HG02938 (cell line): ENCODE measurements around the gene TAF11L3.
"Not testable (repeated sequence)": the region's sequence is repeated elsewhere in the genome, so short reads cannot be mapped to it uniquely, and the experiment has no call there.

ENCODE experiments used
- ATAC-seq: cut with Tn5 transposase; IDR thresholded peaks from one replicate; pipeline ENCODE4 v1.9.1; 2021; ENCODE audit warnings: mild to moderate bottlenecking, moderate library complexity; ENCODE audit not compliant: unreplicated experiment

The TAF11L3 gene

DNA sequence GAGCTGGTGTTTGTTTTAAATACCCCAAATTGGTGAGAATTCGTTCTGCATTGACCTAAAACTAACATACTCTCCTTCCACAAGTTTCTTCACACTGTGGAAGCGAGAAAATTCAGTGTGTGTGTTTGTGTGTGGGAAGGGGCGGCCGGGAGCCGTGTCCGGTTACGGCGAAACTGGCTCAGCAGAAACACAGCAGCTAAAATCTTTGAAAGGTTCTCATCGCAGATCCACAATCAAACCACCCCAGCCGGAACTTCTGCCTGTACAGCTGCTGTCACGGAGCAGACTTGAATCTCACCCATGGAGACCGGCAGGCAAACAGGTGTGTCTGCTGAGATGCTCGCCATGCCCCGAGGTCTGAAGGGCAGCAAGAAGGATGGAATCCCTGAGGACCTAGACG lies at the start of gene TAF11L3:
Gene TAF11L3 (plus strand): TSS at position 301 of the 400 bp plus-strand sequence.
- ATAC-seq = not testable (repeated sequence)

- no peak for ATAC-seq
Measured at GRCh38 chr5:17470064-17470463, 48.1 kb upstream of the TAF11L3 start.

DNA sequence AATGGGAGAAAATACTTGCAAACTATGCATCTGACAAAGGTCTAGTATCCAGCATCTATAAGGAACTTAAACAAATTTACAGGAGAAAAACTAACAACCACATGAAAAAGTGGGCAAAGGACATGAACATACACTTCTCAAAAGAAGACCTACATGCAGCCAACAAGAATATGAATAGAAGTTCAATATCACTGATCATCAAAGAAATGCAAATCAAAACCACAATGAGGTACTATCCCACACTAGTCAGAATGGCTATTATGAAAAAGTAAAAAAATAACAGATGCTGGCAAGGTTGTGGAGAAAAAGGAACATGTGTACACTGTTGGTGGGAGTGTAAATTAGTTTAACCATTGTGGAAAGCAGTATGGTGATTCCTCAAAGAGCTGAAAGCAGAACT lies 43.1 kb upstream of the TAF11L3 start:
- not testable (repeated sequence) for ATAC-seq

DNA sequence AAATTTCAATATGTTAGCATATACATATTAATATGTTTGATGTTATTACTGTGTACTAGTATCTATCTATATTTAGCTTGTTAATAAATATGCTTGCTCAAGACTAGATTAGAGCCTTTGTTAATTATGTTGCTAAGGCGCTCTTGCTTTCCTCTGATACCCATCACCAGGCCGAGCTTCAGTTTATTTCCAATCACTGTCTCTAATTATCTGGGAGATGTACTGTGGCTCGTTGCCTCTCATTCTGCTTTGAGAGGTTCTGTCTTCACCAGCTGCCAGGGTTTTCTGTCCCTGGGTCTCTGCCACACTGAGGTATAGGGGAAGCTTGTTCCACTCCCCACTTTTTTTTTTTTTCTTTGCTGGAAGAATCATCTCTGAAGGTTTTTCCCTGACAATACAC lies 41.1 kb upstream of the TAF11L3 start:
- no peak for ATAC-seq

- no peak for ATAC-seq
Measured at GRCh38 chr5:17477573-17478265, 40.4 kb upstream of the TAF11L3 start.

- no peak for ATAC-seq
Measured at GRCh38 chr5:17481378-17481777, 36.8 kb upstream of the TAF11L3 start.

DNA sequence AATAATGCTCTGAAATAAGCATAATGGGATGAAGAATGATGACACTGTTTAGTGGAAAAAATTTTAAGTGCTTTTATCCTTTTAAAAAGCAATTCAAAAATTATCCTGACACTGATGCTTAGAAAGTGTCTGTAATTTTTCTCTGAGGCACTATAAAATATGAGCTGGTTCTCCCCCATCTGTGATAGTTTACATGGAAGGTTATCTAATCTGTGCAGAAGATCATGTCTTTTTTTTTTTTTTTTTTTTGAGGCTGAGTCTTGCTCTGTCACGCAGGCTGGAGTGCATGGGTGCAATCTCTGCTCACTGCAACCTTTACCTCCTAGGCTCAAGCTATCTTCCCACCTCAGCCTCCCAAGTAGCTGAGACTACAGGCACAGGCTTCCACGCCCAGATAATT lies 35.4 kb upstream of the TAF11L3 start:
- ATAC-seq = no peak

DNA sequence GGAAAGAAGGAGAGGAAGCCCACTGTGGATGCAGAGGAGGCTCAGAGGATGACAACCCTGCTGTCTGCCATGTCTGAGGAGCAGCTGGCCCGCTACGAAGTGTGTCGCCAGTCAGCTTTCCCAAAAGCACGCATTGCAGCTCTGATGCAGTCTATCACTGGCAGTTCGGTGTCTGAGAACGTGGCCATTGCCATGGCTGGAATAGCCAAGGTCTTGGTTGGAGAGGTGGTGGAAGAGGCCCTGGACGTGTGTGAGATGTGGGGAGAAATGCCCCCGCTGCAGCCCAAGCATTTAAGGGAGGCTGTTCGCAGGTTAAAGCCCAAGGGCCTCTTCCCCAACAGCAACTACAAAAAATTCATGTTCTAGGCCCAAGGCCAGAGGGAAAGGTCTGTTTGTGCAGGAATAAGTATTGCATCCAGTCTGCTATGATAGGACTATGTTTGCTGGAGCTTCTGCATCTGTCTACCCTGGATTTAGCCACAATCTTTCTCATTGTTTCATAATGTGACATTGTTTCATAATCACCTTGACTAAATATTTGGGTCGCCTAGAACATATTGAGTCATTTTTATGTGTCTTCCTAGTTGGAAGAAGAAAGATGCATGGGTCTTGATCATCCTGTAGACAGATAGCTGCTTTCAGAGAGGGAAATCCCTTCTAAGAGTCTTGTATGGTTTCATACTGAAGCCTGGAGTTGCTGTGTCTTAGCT lies 31.5 kb upstream of the TAF11L3 start:
- not testable (repeated sequence) for ATAC-seq

DNA sequence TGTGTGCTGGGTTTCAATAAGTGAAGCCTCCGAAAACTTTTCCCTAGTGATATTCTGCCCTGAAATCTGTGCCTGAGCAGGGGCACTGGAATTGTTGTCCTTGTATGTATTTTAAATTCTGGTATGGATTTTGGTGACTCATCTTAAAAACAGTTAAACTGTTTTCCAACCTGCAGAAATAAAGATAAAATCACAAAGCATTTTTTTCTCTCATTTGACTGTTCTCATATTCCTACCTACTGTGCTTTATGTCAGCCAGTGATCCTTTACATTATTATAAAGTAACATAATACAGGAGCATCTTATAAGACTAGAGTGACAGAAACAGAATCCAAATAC lies 31.0 kb upstream of the TAF11L3 start:
- ATAC-seq = no peak

DNA sequence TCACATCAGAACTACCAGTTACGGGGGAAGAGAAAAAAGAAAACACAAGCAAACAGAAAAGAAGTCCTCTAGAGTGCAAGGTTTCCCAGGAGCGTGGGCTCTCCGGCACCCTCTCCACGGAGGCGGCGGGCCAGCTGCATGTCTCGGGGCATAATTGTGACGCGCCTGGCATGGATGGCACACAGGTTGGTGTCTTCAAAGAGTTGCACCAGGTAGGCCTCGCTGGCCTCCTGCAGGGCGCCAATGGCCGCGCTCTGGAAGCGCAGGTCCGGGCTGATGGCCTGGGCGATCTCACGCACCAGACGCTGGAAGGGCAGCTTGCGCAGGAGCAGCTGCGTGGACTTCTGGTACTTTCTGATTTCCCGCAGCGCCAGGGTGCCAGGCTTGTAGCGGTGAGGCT lies 26.9 kb upstream of the TAF11L3 start:
- ATAC-seq = not testable (repeated sequence)

DNA sequence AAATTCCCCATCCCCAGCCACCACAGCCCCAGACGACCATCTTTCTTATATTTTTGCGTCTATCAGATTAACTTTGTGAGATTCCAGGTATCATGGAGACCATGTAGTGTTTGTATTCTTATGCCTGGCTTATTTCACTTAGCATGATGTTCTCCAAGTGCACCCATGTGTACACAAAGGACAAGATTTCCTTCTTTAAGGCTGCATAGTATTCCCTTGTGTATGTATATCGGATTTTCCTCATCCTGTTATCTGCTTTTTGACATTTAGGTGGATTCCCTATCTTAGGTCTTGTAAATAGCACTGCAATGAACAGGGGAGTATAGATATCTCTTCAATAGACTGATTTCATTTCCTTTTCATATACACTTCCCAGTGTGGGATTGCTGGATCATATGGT lies 25.4 kb upstream of the TAF11L3 start:
- ATAC-seq = no peak

GRCh38 chr5:17497446-17497845 lies 20.7 kb upstream of the TAF11L3 start:
- no peak for ATAC-seq

- not testable (repeated sequence) for ATAC-seq
Measured at GRCh38 chr5:17497931-17498330, 20.2 kb upstream of the TAF11L3 start, which contains the start of gene TAF11L2. Gene TAF11L2, plus strand, starts transcription at chr5:17498231.

DNA sequence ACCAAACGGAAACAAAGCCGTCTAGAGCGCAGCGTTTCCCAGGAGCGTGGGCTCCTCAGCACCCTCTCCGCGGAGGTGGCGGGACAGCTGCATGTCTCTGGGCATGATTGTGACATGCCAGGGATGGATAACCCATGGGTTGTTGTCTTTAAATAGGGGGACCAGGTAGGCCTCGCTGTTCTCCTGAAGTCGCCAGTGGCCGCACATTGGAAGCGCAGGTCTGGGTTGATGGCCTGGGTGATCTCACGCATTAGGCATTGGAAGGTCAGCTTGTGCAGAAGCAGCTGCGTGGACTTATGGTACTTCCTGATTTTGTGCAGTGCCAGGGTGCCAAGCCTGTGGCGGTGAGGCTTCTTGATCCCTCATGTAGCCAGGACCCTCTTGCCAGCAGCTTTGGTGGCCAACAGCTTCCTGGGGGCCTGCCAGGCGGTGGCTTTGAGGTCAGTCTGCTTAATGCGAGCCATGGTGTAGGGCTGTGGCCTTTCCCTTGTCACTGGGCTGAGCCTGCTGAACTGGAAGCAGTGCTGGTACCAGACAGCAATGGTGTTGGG lies 6.3 kb upstream of the TAF11L3 start:
- ATAC-seq = no peak

DNA sequence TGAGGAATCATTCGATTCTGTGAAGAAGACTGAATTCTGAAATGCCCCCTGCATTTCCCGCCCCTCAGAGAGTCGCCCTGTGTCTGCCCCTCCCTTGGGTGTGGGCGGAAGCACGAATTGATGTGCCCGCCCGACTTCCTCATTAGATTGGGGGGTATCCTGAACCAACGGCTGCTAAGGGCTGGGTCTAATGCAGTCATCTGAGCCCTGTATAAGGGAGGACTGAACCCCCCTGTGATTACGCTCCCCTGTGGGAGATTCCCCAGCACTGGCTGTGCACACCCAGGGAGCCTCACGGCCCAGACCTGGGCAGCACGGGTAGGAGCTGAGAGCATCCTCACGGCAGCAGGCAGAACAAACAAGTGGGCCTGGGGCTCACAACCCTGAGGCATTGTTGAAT lies 641 bp upstream of the TAF11L3 start:
- not testable (repeated sequence) for ATAC-seq

GRCh38 chr5:17519508-17519907 lies 1.3 kb downstream of the TAF11L3 start:
- ATAC-seq = not testable (repeated sequence)

DNA sequence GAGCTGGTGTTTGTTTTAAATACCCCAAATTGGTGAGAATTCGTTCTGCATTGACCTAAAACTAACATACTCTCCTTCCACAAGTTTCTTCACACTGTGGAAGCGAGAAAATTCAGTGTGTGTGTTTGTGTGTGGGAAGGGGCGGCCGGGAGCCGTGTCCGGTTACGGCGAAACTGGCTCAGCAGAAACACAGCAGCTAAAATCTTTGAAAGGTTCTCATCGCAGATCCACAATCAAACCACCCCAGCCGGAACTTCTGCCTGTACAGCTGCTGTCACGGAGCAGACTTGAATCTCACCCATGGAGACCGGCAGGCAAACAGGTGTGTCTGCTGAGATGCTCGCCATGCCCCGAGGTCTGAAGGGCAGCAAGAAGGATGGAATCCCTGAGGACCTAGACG lies 3.3 kb downstream of the TAF11L3 start, which contains the start of gene TAF11L4:
Gene TAF11L4 (plus strand): TSS at position 301 of the 400 bp plus-strand sequence.
- ATAC-seq = not testable (repeated sequence)

DNA sequence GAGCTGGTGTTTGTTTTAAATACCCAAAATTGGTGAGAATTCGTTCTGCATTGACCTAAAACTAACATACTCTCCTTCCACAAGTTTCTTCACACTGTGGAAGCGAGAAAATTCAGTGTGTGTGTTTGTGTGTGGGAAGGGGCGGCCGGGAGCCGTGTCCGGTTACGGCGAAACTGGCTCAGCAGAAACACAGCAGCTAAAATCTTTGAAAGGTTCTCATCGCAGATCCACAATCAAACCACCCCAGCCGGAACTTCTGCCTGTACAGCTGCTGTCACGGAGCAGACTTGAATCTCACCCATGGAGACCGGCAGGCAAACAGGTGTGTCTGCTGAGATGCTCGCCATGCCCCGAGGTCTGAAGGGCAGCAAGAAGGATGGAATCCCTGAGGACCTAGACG lies 6.8 kb downstream of the TAF11L3 start, which contains the start of gene TAF11L5:
Gene TAF11L5 (plus strand): TSS at position 301 of the 400 bp plus-strand sequence.
- not testable (repeated sequence) for ATAC-seq

- ATAC-seq = not testable (repeated sequence)
Measured at GRCh38 chr5:17526504-17526903, 8.3 kb downstream of the TAF11L3 start.

- ATAC-seq = not testable (repeated sequence)
Measured at GRCh38 chr5:17528369-17528768, 10.2 kb downstream of the TAF11L3 start, which contains the start of gene TAF11L6. Gene TAF11L6, plus strand, starts transcription at chr5:17528669.
